ENCODE data around the gene WDR83.
"Not testable (repeated sequence)": the region's sequence is repeated elsewhere in the genome, so short reads cannot be mapped to it uniquely, and the experiment has no call there.

GRCh38 chr19:12712077-12712476, 45.5 kb downstream of the WDR83 start:
- TF ChIP-seq RAD21 (IDR thresholded peaks at IDR 0.05; ENCODE audit: low read length); CTCF (conservative IDR thresholded peaks at IDR 0.05; ENCODE audit: low read depth, low read length); CHD1 (IDR thresholded peaks at IDR 0.05; ENCODE audit: low read depth, low read length); USF2 (IDR thresholded peaks at IDR 0.05; ENCODE audit: low read depth, low read length); RCOR1 (IDR thresholded peaks at IDR 0.05; ENCODE audit: insufficient replicate concordance, low read length); ELK1 (IDR thresholded peaks at IDR 0.05; ENCODE audit: borderline replicate concordance, low read depth, low read length); POLR2A (IDR thresholded peaks at IDR 0.05; ENCODE audit: low read depth, low read length); MAZ (IDR thresholded peaks at IDR 0.05; ENCODE audit: borderline replicate concordance, low read depth, low read length); MXI1 (IDR thresholded peaks at IDR 0.05; ENCODE audit: borderline replicate concordance, low read depth, low read length); SMC3 (IDR thresholded peaks at IDR 0.05; ENCODE audit: low read depth, low read length); MAFK (IDR thresholded peaks at IDR 0.05; ENCODE audit: low read depth, low read length); NFE2L2 (IDR thresholded peaks at IDR 0.05; ENCODE audit: low read depth, low read length); CEBPB (IDR thresholded peaks at IDR 0.05; ENCODE audit: low read depth, low read length): not testable (repeated sequence)
